Smooth muscle cell (in vitro differentiated cells): ENCODE measurements around the gene PFAS. TPM values are rescaled to one million over a fixed set of nuclear protein-coding genes. Genes with fewer than 3 reads are reported as not detected.

ENCODE experiments used
- DNase-seq: peaks from one replicate; lab custom pipeline; 2025; ENCODE audit not compliant: unreplicated experiment; lab: John Stamatoyannopoulos, UW
- H2AFZ ChIP-seq: fragments of 200-600 bp; sonication (generic); 2 replicates; pipeline ENCODE4 v1.6.0; 2016; ENCODE audit warnings: antibody characterized with exemption, low read depth, mild to moderate bottlenecking
- H3F3A ChIP-seq: fragments of 200-600 bp; sonication (generic); 2 replicates; pipeline ENCODE4 v1.6.0; 2017; ENCODE audit warnings: antibody characterized with exemption, low read depth
- H3K27ac ChIP-seq: fragments of 200-600 bp; sonication (generic); 2 replicates; pipeline ENCODE4 v1.5.1; 2016; ENCODE audit warnings: low read depth, mild to moderate bottlenecking
- H3K27me3 ChIP-seq: fragments of 200-600 bp; sonication (generic); 2 replicates; pipeline ENCODE4 v1.6.1; 2016; ENCODE audit warnings: low read depth, mild to moderate bottlenecking
- H3K36me3 ChIP-seq: fragments of 200-600 bp; sonication (generic); 2 replicates; pipeline ENCODE4 v1.5.1; 2016; ENCODE audit warnings: low read depth
- H3K4me1 ChIP-seq: fragments of 200-600 bp; sonication (generic); 2 replicates; pipeline ENCODE4 v1.5.1; 2016; ENCODE audit warnings: low read depth
- H3K4me2 ChIP-seq: fragments of 200-600 bp; sonication (generic); 2 replicates; pipeline ENCODE4 v1.6.0; 2016; ENCODE audit warnings: mild to moderate bottlenecking
- H3K4me3 ChIP-seq: fragments of 200-600 bp; sonication (generic); 2 replicates; pipeline ENCODE4 v1.5.1; 2016; ENCODE audit warnings: mild to moderate bottlenecking
- H3K79me2 ChIP-seq: fragments of 200-600 bp; sonication (generic); 2 replicates; pipeline ENCODE4 v1.6.0; 2016; ENCODE audit warnings: low read depth, mild to moderate bottlenecking
- H3K9ac ChIP-seq: fragments of 200-600 bp; sonication (generic); 2 replicates; pipeline ENCODE4 v1.6.0; 2016; ENCODE audit warnings: low read depth
- H3K9me3 ChIP-seq: fragments of 200-600 bp; sonication (generic); replicated peaks from 2 replicates; pipeline ENCODE4 v1.5.1; 2016; ENCODE audit warnings: low read depth
- H4K20me1 ChIP-seq: fragments of 200-600 bp; sonication (generic); 2 replicates; pipeline ENCODE4 v1.6.0; 2016; ENCODE audit warnings: low read depth
- WGBS: methylation state at CpG from one replicate; pipeline ENCODE4 v1.1.7; 2016; ENCODE audit warnings: low lambda C conversion rate; 5-methylcytosine and 5-hydroxymethylcytosine counted together
- polyA plus RNA-seq: library from polyadenylated mRNA; unstranded; fragments of >200 nt; fragmentation: Nextera tagmentation; extraction: Ambion mirVana; gene quantifications from 2 replicates; pipeline ENCODE4 v1.2.1, GENCODE V29; 2016
- total RNA-seq: library from RNA; depleted of rRNA; stranded (reverse); fragments of >200 nt; gene quantifications from 2 replicates; pipeline ENCODE4 v1.2.3, GENCODE V29; 2014
- TF ChIP-seq, protein P1 (sequence below): fragments of 200-600 bp; sonication (generic); IDR thresholded peaks from 2 replicates; pipeline ENCODE4 v1.5.1; 2017; ENCODE audit warnings: borderline replicate concordance, mild to moderate bottlenecking, antibody characterized with exemption; ENCODE audit not compliant: insufficient read depth, poor library complexity, severe bottlenecking

PFAS gene
- total and polyA plus RNA-seq, 2 experiments from 2014 or later, result 9.9 to 12.8 TPM

DNA sequence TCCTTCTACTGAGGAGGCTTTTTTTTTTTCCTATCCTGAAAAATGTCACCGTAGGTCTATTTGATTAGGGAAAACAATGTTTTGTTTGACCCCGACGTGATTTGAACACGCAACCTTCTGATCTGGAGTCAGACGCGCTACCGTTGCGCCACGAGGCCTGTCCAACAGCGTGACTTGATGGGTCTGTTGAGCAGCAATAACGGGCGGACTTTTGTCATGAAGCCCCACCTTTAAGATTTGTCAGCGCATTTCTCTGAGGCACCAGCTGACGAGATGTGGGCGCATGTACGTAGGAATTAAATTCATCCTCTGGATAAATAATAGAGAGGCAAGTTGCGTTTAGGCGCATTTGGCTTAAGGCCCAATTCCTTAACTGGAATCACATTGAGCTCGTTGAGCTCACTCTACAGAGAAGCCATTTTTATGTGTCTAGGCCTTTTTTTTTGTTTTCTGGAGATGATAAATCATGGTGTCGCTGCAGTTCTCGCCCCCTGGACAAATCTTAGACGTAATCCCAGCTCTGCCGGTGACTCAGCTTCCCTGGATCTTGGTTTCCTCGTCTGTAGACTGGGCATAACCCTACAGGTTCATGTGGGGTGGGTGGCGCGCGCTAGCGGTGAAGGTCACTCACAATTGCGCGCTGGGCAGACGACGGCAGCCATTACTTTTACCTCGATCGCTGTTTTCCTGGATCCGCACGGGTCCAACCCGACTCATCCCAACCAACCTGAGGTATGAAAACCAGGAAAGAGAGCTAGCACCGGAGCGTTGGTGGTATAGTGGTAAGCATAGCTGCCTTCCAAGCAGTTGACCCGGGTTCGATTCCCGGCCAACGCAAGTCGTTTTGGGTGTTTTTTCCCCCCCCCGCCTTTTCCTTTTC lies 28.1 kb upstream of the PFAS start:
- Histone ChIP-seq H3K27me3 (no peaks in the 10 kb centered on the region), H3F3A (peaks cover 16% of the 10 kb centered on the region), H3K36me3 (no peaks in the 10 kb centered on the region), H3K9me3 (no peaks in the 10 kb centered on the region), H3K27ac (peak overlapping the region; percentile 90), H3K4me3 (peak overlapping the region; percentile 62), H3K4me2 (peak overlapping the region; percentile 95), H3K4me1 (peaks cover 4% of the 10 kb centered on the region), H3K79me2 (no peaks in the 10 kb centered on the region), H2AFZ (peak overlapping the region; percentile 80), H3K9ac (peak overlapping the region; percentile 64), H4K20me1 (no peaks in the 10 kb centered on the region)
- peak; percentile 85 for DNase-seq
- 1% methylated on average over 45 of the region's 45 CpGs for WGBS
- TF ChIP-seq, protein P1, sequence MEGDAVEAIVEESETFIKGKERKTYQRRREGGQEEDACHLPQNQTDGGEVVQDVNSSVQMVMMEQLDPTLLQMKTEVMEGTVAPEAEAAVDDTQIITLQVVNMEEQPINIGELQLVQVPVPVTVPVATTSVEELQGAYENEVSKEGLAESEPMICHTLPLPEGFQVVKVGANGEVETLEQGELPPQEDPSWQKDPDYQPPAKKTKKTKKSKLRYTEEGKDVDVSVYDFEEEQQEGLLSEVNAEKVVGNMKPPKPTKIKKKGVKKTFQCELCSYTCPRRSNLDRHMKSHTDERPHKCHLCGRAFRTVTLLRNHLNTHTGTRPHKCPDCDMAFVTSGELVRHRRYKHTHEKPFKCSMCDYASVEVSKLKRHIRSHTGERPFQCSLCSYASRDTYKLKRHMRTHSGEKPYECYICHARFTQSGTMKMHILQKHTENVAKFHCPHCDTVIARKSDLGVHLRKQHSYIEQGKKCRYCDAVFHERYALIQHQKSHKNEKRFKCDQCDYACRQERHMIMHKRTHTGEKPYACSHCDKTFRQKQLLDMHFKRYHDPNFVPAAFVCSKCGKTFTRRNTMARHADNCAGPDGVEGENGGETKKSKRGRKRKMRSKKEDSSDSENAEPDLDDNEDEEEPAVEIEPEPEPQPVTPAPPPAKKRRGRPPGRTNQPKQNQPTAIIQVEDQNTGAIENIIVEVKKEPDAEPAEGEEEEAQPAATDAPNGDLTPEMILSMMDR, result no peak

DNA sequence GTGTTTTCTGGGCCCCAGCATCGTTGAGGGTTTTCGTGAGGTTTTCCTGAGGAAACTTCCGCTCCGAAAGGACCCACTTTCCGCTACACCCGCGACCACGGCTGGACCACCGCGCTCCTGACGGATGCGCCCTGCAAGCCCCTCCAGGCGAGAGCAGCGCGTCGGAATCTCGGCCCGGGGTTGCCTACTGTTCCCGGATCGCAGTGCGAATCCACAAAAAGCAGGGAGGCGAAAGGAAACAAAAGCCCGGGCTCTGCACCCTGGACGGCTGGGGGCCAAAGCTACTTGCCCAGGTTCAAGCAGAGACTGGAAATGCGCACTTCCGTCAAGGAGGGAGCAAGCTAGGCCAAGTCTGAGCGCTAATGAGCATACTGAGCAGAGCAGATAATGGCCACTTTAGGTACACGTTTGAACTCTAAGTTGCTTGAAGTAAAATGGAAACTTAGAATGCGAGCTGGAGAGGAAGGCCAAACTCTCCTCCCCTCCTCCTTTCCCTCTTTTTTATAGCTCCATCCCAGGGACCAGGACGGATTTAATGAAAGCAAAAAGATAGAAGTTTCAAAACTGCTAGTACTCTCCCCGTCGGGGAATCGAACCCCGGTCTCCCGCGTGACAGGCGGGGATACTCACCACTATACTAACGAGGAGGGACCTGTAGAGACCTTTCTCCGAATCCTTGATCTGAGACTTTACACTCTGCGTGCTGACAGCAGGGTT lies 27.3 kb upstream of the PFAS start:
- peak; percentile 85 for DNase-seq
- Histone ChIP-seq H3K4me1 (peaks cover 4% of the 10 kb centered on the region), H3K4me3 (peak overlapping the region; percentile 62), H2AFZ (peak overlapping the region; percentile 80), H3K4me2 (peak overlapping the region; percentile 95), H3F3A (peaks cover 16% of the 10 kb centered on the region), H3K79me2 (no peaks in the 10 kb centered on the region), H4K20me1 (no peaks in the 10 kb centered on the region), H3K27ac (peak overlapping the region; percentile 90), H3K36me3 (no peaks in the 10 kb centered on the region), H3K9ac (peak overlapping the region; percentile 64), H3K27me3 (no peaks in the 10 kb centered on the region), H3K9me3 (no peaks in the 10 kb centered on the region)
- WGBS, result under 1% methylated on average over 40 of the region's 40 CpGs
- TF ChIP-seq, protein P1, result no peak

DNA sequence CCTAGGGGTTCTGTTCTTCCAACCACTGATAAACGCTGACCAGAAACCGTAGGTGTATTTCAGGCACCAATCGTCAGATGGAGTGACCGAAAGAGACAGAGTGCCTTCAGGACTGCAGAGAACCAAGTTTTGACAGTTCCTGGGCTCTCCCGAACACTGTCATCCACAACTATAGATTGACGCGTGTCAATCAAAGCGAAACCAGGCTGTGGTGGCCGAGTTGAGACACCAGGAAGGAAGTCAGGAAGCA lies 26.8 kb upstream of the PFAS start:
- Histone ChIP-seq H3F3A (peaks cover 16% of the 10 kb centered on the region), H3K27ac (peak overlapping the region; percentile 90), H3K4me1 (peaks cover 4% of the 10 kb centered on the region), H3K9me3 (no peaks in the 10 kb centered on the region), H3K36me3 (no peaks in the 10 kb centered on the region), H3K4me2 (peak overlapping the region; percentile 95), H3K79me2 (no peaks in the 10 kb centered on the region), H2AFZ (no peak overlapping the region), H3K4me3 (peak overlapping the region; percentile 62), H4K20me1 (no peaks in the 10 kb centered on the region), H3K27me3 (no peaks in the 10 kb centered on the region), H3K9ac (peak overlapping the region; percentile 76)
- TF ChIP-seq, protein P1, result no peak
- 2% methylated on average over 9 of the region's 9 CpGs for WGBS
- DNase-seq, result no peak
